K562 (cell line): Measurements from ENCODE around the gene FES. TPM values are rescaled to one million over a fixed set of nuclear protein-coding genes. Genes with fewer than 3 reads are reported as not detected.

Experiments
- GATAD2A ChIP-seq: fragments of 450-650 bp; IDR thresholded peaks from 2 replicates; pipeline ENCODE4 v1.6.1; 2017
- IRF2 ChIP-seq: sonication (generic); formaldehyde crosslinking; IDR thresholded peaks from 2 replicates; pipeline ENCODE4 v1.8.1; 2022; ENCODE audit warnings: mild to moderate bottlenecking, missing genetic modification reagents
- JUNB ChIP-seq: fragments of 450-650 bp; formaldehyde crosslinking; conservative IDR thresholded peaks from 2 replicates; pipeline ENCODE4 v1.4.0; 2020; ENCODE audit warnings: mild to moderate bottlenecking
- KLF10 ChIP-seq: fragments of 250-450 bp; sonication (Bioruptor Pico); IDR thresholded peaks from 2 replicates; pipeline ENCODE4 v1.6.1; 2021; ENCODE audit warnings: matching md5 sums
- RUNX1 ChIP-seq: sonication (generic); IDR thresholded peaks from 2 replicates; pipeline ENCODE4 v1.6.1; 2016; ENCODE audit warnings: antibody characterized with exemption, low read depth
- SNAPC5 ChIP-seq: fragments of 250-450 bp; sonication (Bioruptor Pico); IDR thresholded peaks from 2 replicates; pipeline ENCODE4 v1.8.0; 2021; ENCODE audit warnings: moderate library complexity, mild to moderate bottlenecking, inconsistent platforms
- TCFL5 ChIP-seq: fragments of 250-450 bp; sonication (Bioruptor Pico); conservative IDR thresholded peaks from 2 replicates; pipeline ENCODE4 v1.6.1; 2021; ENCODE audit warnings: mild to moderate bottlenecking, moderate library complexity, matching md5 sums
- TEAD1 ChIP-seq, 2 experiments: fragments of 450-650 bp in 1 of 2; sonication (generic) in 1 of 2; formaldehyde crosslinking; IDR thresholded peaks; 2 replicates each; pipeline versions ENCODE4 v1.4.0 to v1.8.0; 2020 to 2022; ENCODE audit warnings: mild to moderate bottlenecking in 2 of 2, missing genetic modification reagents in 1 of 2
- ZBTB2 ChIP-seq: fragments of 450-650 bp; IDR thresholded peaks from 2 replicates; pipeline ENCODE4 v1.6.1; 2016; ENCODE audit warnings: antibody characterized with exemption
- ZEB2 ChIP-seq: fragments of 450-650 bp; IDR thresholded peaks from 2 replicates; pipeline ENCODE4 v1.6.1; 2016
- ZNF239 ChIP-seq: fragments of 250-450 bp; sonication (Bioruptor Pico); IDR thresholded peaks from 2 replicates; pipeline ENCODE4 v1.4.0; 2020; ENCODE audit warnings: mild to moderate bottlenecking
- polyA plus RNA-seq, 8 experiments: library from polyadenylated mRNA; depleted of rRNA in 4 of 8; stranded (reverse) in 5 of 8; unstranded in 3 of 8; fragments of >200 nt; fragmentation: Nextera tagmentation in 2 of 8; fragmentation: Illumina TruSeq in 1 of 8; extraction: Ambion mirVana in 2 of 8; extraction: Trizol in 1 of 8; gene quantifications; 2 replicates each; pipeline versions ENCODE4 v1.2.1 to v1.2.3, GENCODE V29; 2011 to 2014; ENCODE audit warnings: inconsistent platforms in 1 of 8, missing spikeins in 1 of 8
- total RNA-seq, 7 experiments: library from RNA; depleted of rRNA in 6 of 7; stranded (reverse); fragments of >200 nt in 6 of 7; fragmentation: Illumina TruSeq in 2 of 7; extraction: Trizol in 2 of 7; gene quantifications; 2 replicates each; pipeline versions ENCODE4 v1.2.1 to v1.2.3, GENCODE V29; 2011 to 2021; ENCODE audit warnings: low replicate concordance in 1 of 7
- TF ChIP-seq, protein P1 (sequence below), 2 experiments: fragments of 450-650 bp; IDR thresholded peaks; 2 replicates each; pipeline ENCODE4 v1.6.1; 2016; ENCODE audit warnings: mild to moderate bottlenecking in 2 of 2, borderline replicate concordance in 1 of 2, low read depth in 1 of 2, moderate library complexity in 1 of 2
- TF ChIP-seq, protein P2 (sequence below): sonication (generic); formaldehyde crosslinking; IDR thresholded peaks from 2 replicates; pipeline ENCODE4 v1.8.0; 2023; ENCODE audit warnings: missing genetic modification reagents, mild to moderate bottlenecking, borderline replicate concordance

Gene FES
- total and polyA plus RNA-seq, 9 of the 15 experiments (the other 6 are each of a cell fraction or from before 2014, with no cell fraction given): 0.38 to 2.6 (median 0.82) TPM

GRCh38 chr15:90869140-90869541, 15.2 kb upstream of the FES start (continued):
- TF ChIP-seq TEAD1 (CRISPR knock-in tag; IDR thresholded peaks at IDR 0.05) (no peak), ZEB2 (peak; percentile 45; the same call in 1 of the 2 replicates), RUNX1 (no peak), ZNF239 (CRISPR knock-in tag) (no peak; the same call in 1 of the 2 replicates), ZBTB2 (no peak), SNAPC5 (CRISPR knock-in tag) (no peak), IRF2 (CRISPR knock-in tag) (no peak), TCFL5 (CRISPR knock-in tag) (peak; percentile 71; the same call in 1 of the 2 replicates), GATAD2A (peak; percentile 36; the same call in 1 of the 2 replicates), KLF10 (CRISPR knock-in tag) (no peak), JUNB (CRISPR knock-in tag) (no peak)
- TF ChIP-seq, protein P1, sequence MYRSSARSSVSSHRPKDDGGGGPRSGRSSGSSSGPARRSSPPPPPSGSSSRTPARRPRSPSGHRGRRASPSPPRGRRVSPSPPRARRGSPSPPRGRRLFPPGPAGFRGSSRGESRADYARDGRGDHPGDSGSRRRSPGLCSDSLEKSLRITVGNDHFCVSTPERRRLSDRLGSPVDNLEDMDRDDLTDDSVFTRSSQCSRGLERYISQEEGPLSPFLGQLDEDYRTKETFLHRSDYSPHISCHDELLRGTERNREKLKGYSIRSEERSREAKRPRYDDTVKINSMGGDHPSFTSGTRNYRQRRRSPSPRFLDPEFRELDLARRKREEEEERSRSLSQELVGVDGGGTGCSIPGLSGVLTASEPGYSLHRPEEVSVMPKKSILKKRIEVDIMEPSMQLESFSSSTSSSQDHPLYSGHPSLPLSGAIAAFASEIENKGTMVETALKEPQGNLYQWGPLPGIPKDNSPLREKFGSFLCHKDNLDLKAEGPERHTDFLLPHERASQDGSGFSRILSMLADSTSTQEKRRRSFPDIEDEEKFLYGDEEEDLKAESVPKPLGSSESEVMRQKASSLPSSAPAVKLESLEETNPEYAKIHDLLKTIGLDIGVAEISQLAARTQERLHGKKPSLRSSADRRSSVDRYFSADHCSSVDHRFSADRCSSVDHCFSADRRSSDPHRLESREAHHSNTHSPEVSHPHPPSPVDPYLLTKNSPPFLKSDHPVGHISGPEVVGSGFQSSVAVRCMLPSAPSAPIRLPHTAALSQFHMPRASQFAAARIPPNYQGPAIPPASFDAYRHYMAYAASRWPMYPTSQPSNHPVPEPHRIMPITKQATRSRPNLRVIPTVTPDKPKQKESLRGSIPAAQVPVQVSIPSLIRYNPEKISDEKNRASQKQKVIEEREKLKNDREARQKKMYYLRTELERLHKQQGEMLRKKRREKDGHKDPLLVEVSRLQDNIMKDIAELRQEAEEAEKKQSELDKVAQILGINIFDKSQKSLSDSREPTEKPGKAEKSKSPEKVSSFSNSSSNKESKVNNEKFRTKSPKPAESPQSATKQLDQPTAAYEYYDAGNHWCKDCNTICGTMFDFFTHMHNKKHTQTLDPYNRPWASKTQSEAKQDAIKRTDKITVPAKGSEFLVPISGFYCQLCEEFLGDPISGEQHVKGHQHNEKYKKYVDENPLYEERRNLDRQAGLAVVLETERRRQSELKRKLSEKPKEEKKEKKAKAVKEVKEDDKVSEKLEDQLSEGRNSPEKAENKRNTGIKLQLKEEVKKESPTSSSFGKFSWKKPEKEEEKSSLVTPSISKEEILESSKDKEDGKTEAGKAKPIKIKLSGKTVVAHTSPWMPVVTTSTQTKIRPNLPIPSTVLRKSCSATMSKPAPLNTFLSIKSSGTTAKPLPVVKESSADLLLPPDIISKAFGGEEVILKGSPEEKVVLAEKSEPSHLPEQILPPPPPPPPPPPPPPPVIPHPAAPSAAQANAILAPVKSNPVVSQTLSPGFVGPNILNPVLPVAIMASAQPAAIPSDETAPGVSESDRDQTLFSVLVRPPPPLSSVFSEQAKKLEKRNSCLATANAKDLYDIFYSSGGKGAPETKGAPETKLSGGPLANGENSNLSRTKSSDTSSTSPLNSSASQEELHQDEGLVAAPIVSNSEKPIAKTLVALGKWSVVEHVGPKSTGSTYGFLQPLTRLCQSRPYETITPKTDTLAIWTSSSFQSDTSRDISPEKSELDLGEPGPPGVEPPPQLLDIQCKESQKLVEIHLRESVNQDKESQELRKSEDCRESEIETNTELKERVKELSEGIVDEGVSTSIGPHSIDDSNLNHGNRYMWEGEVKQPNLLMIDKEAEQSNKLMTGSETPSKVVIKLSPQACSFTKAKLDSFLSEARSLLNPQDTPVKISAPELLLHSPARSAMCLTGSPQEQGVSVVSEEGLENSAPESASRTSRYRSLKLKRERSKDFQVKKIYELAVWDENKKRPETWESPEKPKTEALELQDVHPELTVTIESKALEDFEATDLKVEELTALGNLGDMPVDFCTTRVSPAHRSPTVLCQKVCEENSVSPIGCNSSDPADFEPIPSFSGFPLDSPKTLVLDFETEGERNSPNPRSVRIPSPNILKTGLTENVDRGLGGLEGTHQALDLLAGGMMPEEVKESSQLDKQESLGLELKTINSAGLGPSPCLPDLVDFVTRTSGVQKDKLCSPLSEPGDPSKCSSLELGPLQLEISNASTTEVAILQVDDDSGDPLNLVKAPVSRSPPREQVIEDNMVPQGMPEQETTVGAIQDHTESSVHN (IDR thresholded peaks at IDR 0.05; ENCODE audit: borderline replicate concordance in 1 of 2, low read depth in 1 of 2): no peak
- TF ChIP-seq, protein P2, sequence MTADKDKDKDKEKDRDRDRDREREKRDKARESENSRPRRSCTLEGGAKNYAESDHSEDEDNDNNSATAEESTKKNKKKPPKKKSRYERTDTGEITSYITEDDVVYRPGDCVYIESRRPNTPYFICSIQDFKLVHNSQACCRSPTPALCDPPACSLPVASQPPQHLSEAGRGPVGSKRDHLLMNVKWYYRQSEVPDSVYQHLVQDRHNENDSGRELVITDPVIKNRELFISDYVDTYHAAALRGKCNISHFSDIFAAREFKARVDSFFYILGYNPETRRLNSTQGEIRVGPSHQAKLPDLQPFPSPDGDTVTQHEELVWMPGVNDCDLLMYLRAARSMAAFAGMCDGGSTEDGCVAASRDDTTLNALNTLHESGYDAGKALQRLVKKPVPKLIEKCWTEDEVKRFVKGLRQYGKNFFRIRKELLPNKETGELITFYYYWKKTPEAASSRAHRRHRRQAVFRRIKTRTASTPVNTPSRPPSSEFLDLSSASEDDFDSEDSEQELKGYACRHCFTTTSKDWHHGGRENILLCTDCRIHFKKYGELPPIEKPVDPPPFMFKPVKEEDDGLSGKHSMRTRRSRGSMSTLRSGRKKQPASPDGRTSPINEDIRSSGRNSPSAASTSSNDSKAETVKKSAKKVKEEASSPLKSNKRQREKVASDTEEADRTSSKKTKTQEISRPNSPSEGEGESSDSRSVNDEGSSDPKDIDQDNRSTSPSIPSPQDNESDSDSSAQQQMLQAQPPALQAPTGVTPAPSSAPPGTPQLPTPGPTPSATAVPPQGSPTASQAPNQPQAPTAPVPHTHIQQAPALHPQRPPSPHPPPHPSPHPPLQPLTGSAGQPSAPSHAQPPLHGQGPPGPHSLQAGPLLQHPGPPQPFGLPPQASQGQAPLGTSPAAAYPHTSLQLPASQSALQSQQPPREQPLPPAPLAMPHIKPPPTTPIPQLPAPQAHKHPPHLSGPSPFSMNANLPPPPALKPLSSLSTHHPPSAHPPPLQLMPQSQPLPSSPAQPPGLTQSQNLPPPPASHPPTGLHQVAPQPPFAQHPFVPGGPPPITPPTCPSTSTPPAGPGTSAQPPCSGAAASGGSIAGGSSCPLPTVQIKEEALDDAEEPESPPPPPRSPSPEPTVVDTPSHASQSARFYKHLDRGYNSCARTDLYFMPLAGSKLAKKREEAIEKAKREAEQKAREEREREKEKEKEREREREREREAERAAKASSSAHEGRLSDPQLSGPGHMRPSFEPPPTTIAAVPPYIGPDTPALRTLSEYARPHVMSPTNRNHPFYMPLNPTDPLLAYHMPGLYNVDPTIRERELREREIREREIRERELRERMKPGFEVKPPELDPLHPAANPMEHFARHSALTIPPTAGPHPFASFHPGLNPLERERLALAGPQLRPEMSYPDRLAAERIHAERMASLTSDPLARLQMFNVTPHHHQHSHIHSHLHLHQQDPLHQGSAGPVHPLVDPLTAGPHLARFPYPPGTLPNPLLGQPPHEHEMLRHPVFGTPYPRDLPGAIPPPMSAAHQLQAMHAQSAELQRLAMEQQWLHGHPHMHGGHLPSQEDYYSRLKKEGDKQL: no peak
